Activated T-helper 9 cell treated with anti-CD3 and anti-CD28 coated beads, Interleukin-2, amount 50 U/mL, for 16 hours (primary cell): ENCODE measurements around the gene ELL2.
A peak's percentile ranks its signal among the peaks of the same experiment; 100 is the strongest.

Experiments
- DNase-seq: peaks from one replicate; pipeline ENCODE4 v3.0.0-alpha.2; 2020; ENCODE audit warnings: low read depth

The ELL2 gene

GRCh38 chr5:95983080-95983479, 21.4 kb upstream of the ELL2 start:
- no peak for DNase-seq

GRCh38 chr5:95976606-95977005, 15.0 kb upstream of the ELL2 start:
- no peak for DNase-seq

- DNase-seq, result no peak
Measured at GRCh38 chr5:95975703-95976102, 14.1 kb upstream of the ELL2 start.

- DNase-seq, result no peak
Measured at GRCh38 chr5:95973793-95974325, 12.2 kb upstream of the ELL2 start.

- no peak for DNase-seq
Measured at GRCh38 chr5:95972196-95972595, 10.5 kb upstream of the ELL2 start.

GRCh38 chr5:95970359-95970704, 8.7 kb upstream of the ELL2 start:
- no peak for DNase-seq

- no peak for DNase-seq
Measured at GRCh38 chr5:95969651-95970358, 8.2 kb upstream of the ELL2 start.

GRCh38 chr5:95969055-95969454, 7.4 kb upstream of the ELL2 start:
- no peak for DNase-seq

GRCh38 chr5:95967236-95967635, 5.6 kb upstream of the ELL2 start:
- DNase-seq, result no peak

GRCh38 chr5:95966005-95966404, 4.4 kb upstream of the ELL2 start:
- DNase-seq, result no peak

- DNase-seq, result peak; percentile 19
Measured at GRCh38 chr5:95963650-95964410, 2.2 kb upstream of the ELL2 start.

GRCh38 chr5:95962785-95963184, 1.1 kb upstream of the ELL2 start:
- no peak for DNase-seq

GRCh38 chr5:95962475-95962773, 773 bp upstream of the ELL2 start:
- no peak for DNase-seq

- DNase-seq, result peak; percentile 73
Measured at GRCh38 chr5:95960667-95961616, 709 bp downstream of the ELL2 start.

- DNase-seq, result no peak
Measured at GRCh38 chr5:95959888-95960666, 1.6 kb downstream of the ELL2 start.

GRCh38 chr5:95959051-95959887, 2.4 kb downstream of the ELL2 start:
- DNase-seq, result no peak

- no peak for DNase-seq
Measured at GRCh38 chr5:95958310-95959014, 3.2 kb downstream of the ELL2 start.

GRCh38 chr5:95957561-95958203, 4.0 kb downstream of the ELL2 start:
- DNase-seq, result no peak

- DNase-seq, result no peak
Measured at GRCh38 chr5:95956900-95957293, 4.8 kb downstream of the ELL2 start.
